GM18909 (cell line): ENCODE measurements around the gene TMEM221.
A peak's percentile ranks its signal among the peaks of the same experiment; 100 is the strongest.

ENCODE experiments used
- ATAC-seq: cut with Tn5 transposase; IDR thresholded peaks from one replicate; pipeline ENCODE4 v1.9.1; 2021; ENCODE audit warnings: mild to moderate bottlenecking; ENCODE audit not compliant: unreplicated experiment, poor library complexity

Gene TMEM221

DNA sequence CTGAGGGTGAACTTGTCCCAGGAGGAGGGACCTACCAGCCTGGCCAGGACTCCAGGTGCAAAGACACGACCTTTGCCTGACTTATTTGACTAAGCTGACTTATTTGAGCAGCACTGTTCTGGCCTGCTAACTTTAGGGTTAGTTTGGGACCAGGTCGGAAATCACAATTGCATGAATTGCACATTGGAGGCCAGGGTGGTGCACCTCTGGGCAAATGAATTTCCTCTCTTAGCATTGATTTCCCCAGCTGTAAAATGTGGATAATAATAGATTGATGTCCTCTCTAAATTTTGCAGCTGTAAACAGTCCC is 41.6 kb downstream of the TMEM221 start:
- ATAC-seq: no peak

GRCh38 chr19:17406046-17406886 is 42.2 kb downstream of the TMEM221 start:
- ATAC-seq: peak; percentile 13

DNA sequence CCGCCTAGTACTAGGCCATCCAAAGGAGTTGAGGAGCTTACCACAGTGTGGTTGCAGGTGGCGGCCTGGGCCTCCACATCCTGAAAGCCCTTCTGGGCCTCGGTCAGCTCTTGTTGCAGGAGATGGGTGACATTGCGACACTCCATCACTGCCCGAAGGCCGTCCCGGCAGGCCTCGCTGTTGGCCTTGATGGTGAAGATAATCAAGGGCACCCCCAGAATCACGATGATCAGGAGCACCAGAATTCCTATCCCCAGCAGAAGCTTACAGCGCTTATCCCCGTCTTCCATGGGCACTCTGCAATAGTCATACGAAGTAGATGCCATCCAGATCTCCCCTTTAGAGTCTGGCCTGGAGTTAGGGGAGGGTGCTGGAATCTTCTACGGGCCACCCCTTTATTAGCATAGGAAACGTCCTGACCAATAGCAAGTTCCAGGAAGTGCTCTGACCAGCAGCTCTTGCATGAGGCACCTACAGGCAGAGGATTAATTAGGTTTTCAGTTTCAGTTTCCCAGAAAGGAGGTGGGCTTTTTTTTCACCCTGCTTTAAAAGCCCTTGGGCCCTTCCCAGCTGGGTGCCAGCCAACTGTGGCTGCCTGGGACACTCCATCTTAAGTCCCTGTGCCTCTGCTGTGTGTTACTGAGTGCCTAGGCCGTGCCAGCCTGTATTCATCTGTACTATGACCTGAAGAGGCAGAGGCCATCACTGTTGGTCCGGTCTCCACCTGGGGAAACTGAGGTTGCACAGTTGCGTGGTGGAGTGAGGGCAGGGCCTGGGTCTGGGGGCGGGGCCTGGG is 43.0 kb downstream of the TMEM221 start, which contains the start of gene BST2:
TSS of gene BST2 (minus strand) at position 381 of the 796 bp plus-strand sequence. CDS start at position 326, 55 bp downstream.
- ATAC-seq: peak; percentile 81

- ATAC-seq: no peak
These were observed 43.7 kb downstream of the TMEM221 start for GRCh38 chr19:17404621-17405249.

DNA sequence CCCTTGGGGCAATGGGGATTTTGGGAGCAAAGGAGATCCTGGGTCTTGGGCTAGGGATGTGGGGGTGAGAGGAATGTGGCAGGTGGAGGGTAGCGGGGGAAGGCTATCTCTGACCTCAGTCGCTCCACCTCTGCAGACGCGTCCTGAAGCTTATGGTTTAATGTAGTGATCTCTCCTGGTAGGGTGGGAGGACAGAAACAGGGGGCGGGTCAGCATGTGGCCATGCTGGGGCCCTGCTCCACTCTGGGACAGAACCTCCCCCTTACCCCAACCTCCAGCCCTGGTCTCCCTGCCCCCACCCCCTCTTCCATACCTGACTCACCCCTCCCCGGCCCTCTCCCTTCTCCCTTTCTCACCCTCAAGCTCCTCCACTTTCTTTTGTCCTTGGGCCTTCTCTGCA is 44.5 kb downstream of the TMEM221 start:
- ATAC-seq: no peak

GRCh38 chr19:17402982-17403855 is 45.2 kb downstream of the TMEM221 start:
- ATAC-seq: no peak

DNA sequence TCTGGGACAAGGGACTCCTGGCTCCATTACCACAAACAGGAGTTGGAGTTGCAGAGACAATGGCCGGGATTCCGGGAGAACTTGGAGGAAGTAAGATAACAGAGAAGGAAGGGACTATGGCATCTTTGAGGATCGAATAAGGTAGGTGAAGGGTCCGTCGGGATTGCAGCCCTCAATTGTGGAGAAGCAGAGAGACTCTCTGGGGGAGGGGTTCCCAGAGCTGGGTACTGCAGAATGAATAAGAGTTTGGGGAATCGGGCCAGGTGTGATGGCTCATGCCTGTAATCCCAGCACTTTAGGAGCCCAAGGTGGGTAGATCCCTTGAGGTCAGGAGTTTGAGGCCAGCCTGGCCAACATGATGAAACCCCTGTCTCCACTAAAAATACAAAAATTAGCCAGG is 46.8 kb downstream of the TMEM221 start:
- ATAC-seq: no peak

DNA sequence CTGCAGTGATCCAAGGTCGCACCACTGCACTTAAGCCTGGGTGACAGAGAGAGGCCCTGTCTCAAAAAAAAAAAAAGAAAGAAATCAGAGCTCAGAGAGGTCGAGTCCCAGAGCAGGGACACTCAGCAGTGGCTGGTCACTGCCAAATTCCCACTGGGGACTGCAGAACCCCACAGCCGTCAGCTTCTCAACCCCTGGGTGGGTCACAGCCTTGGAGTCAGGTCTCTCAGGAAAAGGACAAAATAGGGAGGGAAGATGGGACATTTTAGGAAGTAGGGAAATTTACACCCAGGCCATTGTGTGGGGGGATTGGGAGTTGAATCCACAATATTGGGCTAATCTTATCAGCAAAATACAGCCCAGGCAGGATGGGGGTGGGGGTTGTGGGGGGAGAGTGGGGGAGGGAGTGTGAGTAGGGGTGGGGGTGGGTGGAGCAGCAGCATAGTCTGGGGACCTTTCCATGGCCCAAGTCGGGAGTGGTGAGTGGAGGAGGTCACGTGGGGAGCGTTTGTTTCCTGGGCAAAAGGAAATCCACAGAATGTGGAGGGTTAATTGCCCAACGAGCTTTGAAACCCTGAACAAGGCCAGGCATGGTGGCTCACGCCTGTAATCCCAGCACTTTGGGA is 49.5 kb downstream of the TMEM221 start:
- ATAC-seq: no peak

DNA sequence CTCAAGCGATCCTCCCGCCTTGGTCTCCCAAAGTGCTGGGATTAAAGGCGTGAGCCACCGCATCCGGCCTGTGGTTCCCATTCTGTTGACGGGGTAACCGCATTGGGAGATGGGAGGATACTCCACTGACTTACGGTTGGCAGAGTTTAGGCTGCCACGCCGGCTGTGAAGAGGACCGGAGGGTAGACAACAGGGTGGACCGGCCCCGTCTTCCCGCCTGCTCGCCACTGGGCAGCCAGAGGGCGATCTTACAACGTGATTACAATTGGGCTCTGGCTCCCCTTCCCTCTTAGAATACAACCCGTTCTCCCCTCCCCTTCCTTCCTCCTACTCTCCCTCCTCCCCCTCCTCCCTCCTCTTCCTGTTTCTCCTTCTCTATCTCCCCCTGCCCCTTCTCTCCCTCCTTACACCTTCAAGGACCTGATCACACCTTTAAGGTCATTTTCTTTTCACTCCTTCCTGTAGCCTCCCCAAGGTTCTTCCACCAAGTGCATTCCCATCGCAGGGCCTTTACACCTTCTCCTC is 53.5 kb downstream of the TMEM221 start:
- ATAC-seq: no peak

DNA sequence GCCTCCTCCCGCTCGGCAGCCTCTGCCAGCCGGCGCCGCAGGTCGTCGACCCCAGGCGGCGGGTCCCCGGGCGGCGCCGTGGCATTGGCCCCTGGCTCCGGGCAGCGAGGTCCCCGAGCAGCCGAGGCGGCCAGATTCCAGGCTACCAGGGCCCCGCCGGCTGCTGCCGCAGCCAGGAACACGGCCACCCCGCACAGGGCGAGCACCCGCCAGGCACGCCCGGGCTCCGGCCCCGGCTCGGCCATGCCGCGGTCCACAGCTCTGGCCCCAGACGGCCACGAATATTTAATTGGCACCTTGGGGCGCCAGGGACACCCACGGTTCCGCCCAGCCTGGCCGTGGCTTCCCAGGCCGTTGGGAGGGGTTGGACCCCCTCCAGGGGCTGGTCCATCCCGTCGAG is 54.6 kb downstream of the TMEM221 start, which contains the start of gene CCDC194:
TSS of gene CCDC194 (minus strand) at position 283 of the 400 bp plus-strand sequence. CDS start at position 245, 38 bp downstream.
- ATAC-seq: no peak

DNA sequence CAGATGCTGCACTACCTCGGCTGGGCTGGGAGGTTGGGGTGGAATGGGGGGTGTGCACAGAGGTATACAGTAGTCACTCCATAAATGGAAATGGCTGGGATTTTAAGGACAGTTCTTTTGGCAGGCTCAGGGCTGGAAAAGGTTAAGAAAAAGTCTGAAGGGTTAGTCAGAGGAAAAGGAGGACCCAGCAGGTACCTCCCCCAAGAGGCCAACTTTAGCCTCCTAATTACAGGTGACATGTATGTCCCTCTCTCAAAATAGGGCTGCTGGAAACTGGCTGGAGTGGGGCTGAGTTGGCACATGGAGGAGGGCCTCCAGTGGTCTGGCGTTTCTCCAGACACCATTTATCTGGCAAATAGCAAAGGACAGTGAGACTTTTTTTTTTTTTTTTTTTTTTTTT is 55.5 kb downstream of the TMEM221 start:
- ATAC-seq: no peak

DNA sequence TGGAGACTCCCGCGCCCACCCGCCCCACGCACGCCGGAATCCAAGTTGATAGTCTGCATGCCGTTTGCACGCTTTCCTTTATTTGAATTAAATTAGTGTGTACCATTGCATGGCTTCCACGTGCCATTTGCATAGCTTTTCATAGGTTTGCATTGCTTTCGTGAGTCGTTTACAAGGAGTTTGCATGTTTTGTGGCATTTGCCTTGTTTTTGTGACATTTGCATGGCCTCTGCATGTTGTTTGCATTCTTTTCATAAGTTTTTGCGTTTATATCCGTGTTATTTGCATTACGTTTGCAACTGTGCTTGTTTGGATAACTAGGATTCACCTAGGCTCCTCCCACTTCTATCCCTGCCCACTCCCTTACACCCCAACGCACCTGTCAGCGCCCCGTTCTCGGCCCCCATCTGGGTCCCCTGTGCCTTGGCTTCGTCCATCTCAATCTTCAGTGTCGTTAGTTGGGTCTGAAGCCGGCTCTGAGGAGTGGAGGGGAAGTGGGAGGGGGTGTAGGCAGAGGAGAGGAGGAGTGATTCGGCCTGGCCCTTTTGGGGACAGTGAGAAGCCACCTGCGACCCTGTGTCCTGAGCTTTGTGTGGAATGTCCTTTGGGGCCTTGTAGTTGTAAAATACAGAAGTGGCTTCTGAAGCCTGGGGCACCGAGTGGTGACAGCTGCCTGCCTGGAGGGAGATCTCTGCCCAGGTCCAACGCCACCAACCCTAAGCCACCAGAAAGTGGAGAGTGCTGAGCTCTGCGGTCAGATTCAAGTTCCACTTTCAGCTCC is 56.9 kb downstream of the TMEM221 start:
- ATAC-seq: no peak

DNA sequence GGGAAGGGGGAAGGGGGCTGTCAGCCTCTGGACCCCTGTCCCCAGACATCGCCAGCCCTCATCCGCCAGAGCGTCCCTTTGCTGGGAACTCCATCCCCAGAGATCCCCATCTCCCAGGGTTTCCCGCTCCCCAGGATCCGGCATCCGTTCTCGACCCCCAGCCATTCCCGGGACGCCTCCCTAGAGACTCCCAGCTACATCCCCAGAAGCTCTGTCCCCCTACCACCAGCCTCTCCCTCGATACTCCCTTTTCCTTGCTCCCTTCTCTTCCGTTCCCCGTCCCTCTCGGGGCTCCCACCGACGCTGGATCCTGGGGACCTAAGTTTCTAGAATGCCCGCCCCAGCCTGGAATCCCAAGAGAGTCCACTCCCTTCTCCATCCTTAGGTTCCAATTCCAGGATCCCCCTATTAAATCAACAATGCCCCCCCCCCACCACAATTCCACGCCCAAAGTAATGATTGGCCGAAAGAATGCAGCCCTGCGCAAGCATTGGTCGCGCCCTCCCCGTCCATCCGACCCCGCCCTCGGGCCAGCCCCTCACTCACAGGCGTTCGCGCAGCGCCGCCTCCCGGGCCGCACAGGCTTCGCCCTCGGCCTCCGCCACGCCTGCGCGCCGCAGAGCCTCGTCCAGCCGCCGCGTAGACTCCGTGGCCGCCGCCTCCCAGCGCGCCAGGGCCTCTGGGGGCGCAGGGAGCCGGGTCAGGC is 57.6 kb downstream of the TMEM221 start:
- peak; percentile 86 for ATAC-seq

DNA sequence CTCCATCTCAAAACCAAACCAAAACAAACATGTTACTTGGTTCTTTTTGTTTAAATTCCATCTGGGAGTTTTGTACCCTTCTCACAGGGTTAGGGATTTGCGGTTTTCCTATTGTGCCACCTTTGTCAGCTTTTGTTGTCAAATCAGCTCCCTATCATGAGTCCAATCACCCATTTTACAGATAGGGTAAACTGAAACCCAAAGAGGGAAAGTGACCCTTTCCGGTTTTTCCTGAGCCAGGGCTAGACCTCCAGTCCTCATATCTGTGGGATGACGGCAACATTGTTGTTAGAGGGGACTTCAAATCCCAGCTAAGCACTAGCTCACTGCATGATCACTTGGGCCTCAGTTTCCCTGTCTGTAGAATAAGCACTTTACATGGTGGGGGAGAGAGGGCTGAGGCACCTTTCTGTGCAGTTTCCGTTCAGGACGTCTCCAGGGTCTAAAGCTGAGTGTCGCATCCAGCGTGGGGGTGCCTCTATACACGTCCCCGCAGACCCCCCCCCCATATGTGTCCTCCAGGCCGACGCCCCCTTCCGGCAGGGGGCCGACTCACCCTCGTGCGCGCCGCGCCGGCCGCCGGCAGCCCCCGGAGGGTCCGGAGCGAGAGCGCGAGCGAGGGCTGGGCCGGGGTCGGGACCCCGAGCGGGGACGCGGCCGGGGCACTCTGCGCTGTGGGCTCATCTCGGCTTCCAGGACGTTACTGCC is 58.4 kb downstream of the TMEM221 start:
- no peak for ATAC-seq

- ATAC-seq: no peak
These were observed 59.2 kb downstream of the TMEM221 start for GRCh38 chr19:17389288-17389687.

DNA sequence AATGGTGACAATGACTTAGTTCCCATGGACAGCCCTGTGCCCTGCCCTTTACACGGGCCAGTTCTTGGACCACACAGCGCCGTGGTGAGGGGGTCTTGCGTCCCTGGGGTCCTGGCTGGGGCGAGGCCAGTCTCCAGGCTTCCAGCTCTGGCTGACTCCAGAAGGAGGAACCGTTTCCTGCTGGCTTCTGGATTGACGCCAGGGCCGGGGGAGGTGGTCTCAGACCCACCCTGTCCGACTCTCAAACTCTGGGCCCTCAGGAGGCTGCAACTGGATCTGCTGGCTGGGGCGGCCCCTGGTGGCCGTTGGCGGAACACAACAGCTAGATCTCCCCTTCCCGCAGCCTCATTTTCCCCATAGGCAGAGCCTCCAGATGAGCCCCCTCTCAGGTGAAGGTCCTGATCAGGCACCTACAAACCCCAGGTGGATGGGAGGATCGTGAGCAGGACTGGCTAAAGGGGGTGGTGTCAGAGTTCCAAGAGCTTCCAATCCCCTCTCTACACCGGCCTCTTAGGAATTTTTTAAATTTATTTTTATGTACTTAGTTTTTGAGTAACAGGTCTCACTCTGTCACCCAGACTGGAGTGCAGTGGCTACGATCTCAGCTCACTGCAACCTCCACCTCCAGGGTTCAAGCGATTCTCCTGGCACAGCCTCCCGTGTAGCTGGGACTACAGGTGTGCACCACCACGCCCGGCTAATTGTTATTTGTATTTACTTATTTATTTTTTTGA is 62.4 kb downstream of the TMEM221 start:
- no peak for ATAC-seq
